Measurements from ENCODE around the gene PCLO. TPM values are rescaled to one million over a fixed set of nuclear protein-coding genes. Genes with fewer than 3 reads are reported as not detected.

PCLO gene
- total and polyA plus RNA-seq, 12 donors, result 0.06 to 10.8 (median 2.3) TPM

DNA sequence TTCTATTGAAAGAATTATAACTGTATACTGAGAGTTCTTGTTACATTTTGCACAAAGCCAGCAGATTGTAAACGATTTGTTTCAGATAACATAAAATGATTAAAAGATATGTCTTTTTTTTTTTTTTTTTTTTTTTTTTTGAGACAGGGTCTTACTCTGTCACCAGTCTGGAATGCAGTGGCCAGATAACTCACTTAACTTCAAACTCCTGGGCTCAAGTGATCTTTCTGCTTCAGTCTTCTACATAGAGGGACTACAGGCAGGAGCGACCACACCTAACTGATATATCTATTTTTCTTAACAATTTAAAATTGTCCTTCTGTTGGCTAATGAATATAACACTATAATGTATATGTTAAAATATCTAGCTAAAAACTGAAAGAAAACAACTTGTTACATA lies 401.9 kb downstream of the PCLO start:
- DNase-seq, result no peak
- H3K27me3 ChIP-seq, result no peaks in the 10 kb centered on the region
- no peak overlapping the region for H3K4me3 ChIP-seq
- intact Hi-C loops (cut with DNase I), result no loop called here
- TF ChIP-seq, protein P1, sequence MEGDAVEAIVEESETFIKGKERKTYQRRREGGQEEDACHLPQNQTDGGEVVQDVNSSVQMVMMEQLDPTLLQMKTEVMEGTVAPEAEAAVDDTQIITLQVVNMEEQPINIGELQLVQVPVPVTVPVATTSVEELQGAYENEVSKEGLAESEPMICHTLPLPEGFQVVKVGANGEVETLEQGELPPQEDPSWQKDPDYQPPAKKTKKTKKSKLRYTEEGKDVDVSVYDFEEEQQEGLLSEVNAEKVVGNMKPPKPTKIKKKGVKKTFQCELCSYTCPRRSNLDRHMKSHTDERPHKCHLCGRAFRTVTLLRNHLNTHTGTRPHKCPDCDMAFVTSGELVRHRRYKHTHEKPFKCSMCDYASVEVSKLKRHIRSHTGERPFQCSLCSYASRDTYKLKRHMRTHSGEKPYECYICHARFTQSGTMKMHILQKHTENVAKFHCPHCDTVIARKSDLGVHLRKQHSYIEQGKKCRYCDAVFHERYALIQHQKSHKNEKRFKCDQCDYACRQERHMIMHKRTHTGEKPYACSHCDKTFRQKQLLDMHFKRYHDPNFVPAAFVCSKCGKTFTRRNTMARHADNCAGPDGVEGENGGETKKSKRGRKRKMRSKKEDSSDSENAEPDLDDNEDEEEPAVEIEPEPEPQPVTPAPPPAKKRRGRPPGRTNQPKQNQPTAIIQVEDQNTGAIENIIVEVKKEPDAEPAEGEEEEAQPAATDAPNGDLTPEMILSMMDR (IDR thresholded peaks at IDR 0.05), result no peak
- no peak overlapping the region for H3K27ac ChIP-seq
- no peak for ATAC-seq
- H3K36me3 ChIP-seq, result no peaks in the 10 kb centered on the region
- no peaks in the 10 kb centered on the region for H3K4me1 ChIP-seq
- WGBS, 2 donors, result 36 to 42% methylated on average over 2 of the region's 2 CpGs
- no peaks in the 10 kb centered on the region for H3K9me3 ChIP-seq

DNA sequence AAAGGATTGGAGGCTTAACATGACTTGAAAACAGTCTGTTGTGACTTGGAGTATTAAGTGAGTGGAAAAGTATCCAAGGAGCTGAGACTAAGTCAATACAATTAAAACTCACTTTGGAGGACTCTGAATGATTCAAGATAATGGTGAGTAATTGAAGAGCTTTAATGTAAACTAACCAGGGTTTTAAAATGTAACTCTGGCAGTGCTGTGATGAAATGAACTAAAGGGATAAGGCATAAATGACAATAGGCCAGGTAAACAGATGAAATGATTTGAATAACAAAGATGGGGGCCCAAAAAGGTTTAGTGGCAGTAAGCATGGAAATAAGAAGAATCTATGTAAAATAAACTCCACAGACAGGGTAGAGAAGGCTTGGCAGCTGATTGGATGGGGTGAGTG lies 402.6 kb downstream of the PCLO start:
- intact Hi-C loops (cut with DNase I), result no loop called here
- H3K9me3 ChIP-seq, result no peaks in the 10 kb centered on the region
- no peak overlapping the region for H3K27ac ChIP-seq
- TF ChIP-seq, protein P1 (IDR thresholded peaks at IDR 0.05), result no peak
- H3K27me3 ChIP-seq, result no peaks in the 10 kb centered on the region
- DNase-seq (no peak), ATAC-seq (no peak)
- H3K4me1 ChIP-seq, result no peaks in the 10 kb centered on the region
- no peak overlapping the region for H3K4me3 ChIP-seq
- no peaks in the 10 kb centered on the region for H3K36me3 ChIP-seq

DNA sequence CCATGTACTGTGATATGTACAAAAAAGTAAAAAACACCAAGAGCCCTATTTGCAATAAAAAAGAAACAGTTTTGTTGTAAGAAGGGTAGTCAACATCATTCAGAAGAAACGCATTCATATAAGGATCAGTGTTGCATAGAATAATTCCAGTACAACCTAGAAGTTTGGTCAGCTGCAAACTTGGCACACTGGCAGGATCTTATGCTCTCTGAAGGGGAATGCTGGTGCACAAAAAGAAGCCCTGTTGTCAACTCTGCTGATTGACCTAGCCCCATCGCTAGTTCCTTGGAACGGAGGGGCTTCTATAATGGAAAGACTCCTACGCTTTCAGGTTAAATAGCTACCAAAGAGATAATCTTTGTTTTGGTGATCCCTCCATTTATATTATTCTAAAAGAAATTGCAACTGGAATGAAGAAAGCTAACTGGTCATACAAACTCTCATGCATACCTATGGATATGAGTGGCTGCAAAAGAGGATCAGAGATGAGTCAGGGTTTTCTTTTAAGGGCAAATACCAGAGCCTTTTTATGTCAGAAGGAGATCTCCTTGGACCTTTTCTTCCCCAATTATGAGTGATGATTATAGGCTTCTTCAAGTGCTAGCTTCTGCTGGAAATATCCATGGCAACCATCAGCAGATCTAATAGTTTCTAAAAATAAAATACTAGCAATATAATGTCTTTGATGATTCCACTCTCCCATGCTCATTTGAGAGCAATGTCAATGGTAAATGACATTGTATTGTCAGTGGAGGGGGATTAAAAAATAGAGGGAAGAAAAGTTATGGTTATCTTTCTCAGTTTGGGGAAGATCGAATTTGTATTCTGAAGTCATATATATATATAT lies 406.8 kb downstream of the PCLO start:
- Histone ChIP-seq H3K36me3 (no peaks in the 10 kb centered on the region), H3K9me3 (no peaks in the 10 kb centered on the region), H3K4me3 (no peak overlapping the region), H3K27me3 (no peaks in the 10 kb centered on the region), H3K27ac (no peak overlapping the region), H3K4me1 (no peaks in the 10 kb centered on the region)
- intact Hi-C loops (cut with DNase I), result no loop called here
- TF ChIP-seq, protein P1 (IDR thresholded peaks at IDR 0.05), result no peak
- no peak for DNase-seq
- 90% methylated on average over 5 of the region's 5 CpGs for WGBS, 2 donors
- ATAC-seq, result no peak

DNA sequence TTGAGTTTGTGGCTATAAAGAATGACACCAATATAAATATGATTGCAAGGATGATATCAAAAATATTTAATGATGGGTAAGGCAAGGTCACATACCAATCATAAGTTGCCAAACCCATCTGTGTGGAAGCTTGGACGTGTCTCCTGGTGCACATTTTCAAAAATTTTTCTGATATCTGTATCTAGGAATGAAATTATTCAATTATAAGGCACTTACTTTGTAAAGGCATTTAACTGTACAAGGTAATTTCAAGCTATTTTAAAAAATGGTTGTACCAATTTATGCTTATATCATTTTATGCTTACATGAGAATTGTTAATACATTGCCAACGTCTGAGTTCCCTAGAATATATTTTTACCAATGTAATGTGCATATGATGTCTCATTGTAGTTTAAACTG lies 412.7 kb downstream of the PCLO start:
- WGBS, 2 donors, result 61 to 68% methylated on average over 2 of the region's 2 CpGs
- H3K27me3 ChIP-seq, result no peaks in the 10 kb centered on the region

More for the DNA sequence above, 412.7 kb downstream of the PCLO start:
- TF ChIP-seq, protein P1 (IDR thresholded peaks at IDR 0.05), result no peak
- ATAC-seq (no peak), DNase-seq (no peak)
- intact Hi-C loops (cut with DNase I), result no loop called here
- no peaks in the 10 kb centered on the region for H3K9me3 ChIP-seq
- H3K27ac ChIP-seq, result no peak overlapping the region
- no peak overlapping the region for H3K4me3 ChIP-seq
- H3K4me1 ChIP-seq, result no peaks in the 10 kb centered on the region
- H3K36me3 ChIP-seq, result no peaks in the 10 kb centered on the region

Measured in heart right ventricle (tissue), 16 donors.